IPS-15b (cell line): ENCODE results near the gene CHCHD3.
"Not testable (repeated sequence)": the region's sequence is repeated elsewhere in the genome, so short reads cannot be mapped to it uniquely, and the experiment has no call there.

Source experiments
- H3K27me3 ChIP-seq: one replicate; pipeline ENCODE4 v1.6.1; 2013; ENCODE audit warnings: low read length; ENCODE audit not compliant: control insufficient read depth, insufficient read depth
- H3K36me3 ChIP-seq: one replicate; pipeline ENCODE4 v1.6.1; 2013; ENCODE audit warnings: low read length; ENCODE audit not compliant: control insufficient read depth, insufficient read depth
- H3K4me1 ChIP-seq: one replicate; pipeline ENCODE4 v1.6.1; 2013; ENCODE audit warnings: mild to moderate bottlenecking, low read length; ENCODE audit not compliant: control insufficient read depth, insufficient read depth
- H3K4me3 ChIP-seq: one replicate; pipeline ENCODE4 v1.5.1; 2013; ENCODE audit warnings: low read depth, low read length
- H3K9ac ChIP-seq: one replicate; pipeline ENCODE4 v1.6.1; 2013; ENCODE audit warnings: low read depth, mild to moderate bottlenecking, low read length
- H3K9me3 ChIP-seq: one replicate; pipeline ENCODE4 v1.6.1; 2013; ENCODE audit warnings: mild to moderate bottlenecking, low read length; ENCODE audit not compliant: control insufficient read depth, insufficient read depth

CHCHD3 gene

GRCh38 chr7:132906193-132906835 lies 175.6 kb downstream of the CHCHD3 start:
- no peak overlapping the region for H3K9ac ChIP-seq
- H3K4me3 ChIP-seq = no peak overlapping the region
- no peaks in the 10 kb centered on the region for H3K36me3 ChIP-seq
- H3K9me3 ChIP-seq = no peaks in the 10 kb centered on the region
- H3K4me1 ChIP-seq = peaks cover 3% of the 10 kb centered on the region
- no peaks in the 10 kb centered on the region for H3K27me3 ChIP-seq

- H3K4me1 ChIP-seq, H3K4me3 ChIP-seq, H3K27me3 ChIP-seq, H3K9me3 ChIP-seq, H3K9ac ChIP-seq, H3K36me3 ChIP-seq: not testable (repeated sequence)
These were observed 176.8 kb downstream of the CHCHD3 start for GRCh38 chr7:132905136-132905535.

GRCh38 chr7:132904209-132904608 lies 177.7 kb downstream of the CHCHD3 start:
- Histone ChIP-seq H3K27me3 (no peaks in the 10 kb centered on the region), H3K9ac (no peak overlapping the region), H3K4me1 (peaks cover 3% of the 10 kb centered on the region), H3K4me3 (no peak overlapping the region), H3K9me3 (no peaks in the 10 kb centered on the region), H3K36me3 (no peaks in the 10 kb centered on the region)

GRCh38 chr7:132902294-132902693 lies 179.6 kb downstream of the CHCHD3 start:
- H3K4me3 ChIP-seq, H3K36me3 ChIP-seq, H3K27me3 ChIP-seq, H3K9ac ChIP-seq, H3K4me1 ChIP-seq, H3K9me3 ChIP-seq: not testable (repeated sequence)

- no peaks in the 10 kb centered on the region for H3K4me1 ChIP-seq
- no peaks in the 10 kb centered on the region for H3K27me3 ChIP-seq
- H3K9ac ChIP-seq = no peak overlapping the region
- no peaks in the 10 kb centered on the region for H3K9me3 ChIP-seq
- no peak overlapping the region for H3K4me3 ChIP-seq
- no peaks in the 10 kb centered on the region for H3K36me3 ChIP-seq
These were observed 180.6 kb downstream of the CHCHD3 start for GRCh38 chr7:132901241-132901640.

GRCh38 chr7:132899833-132900232 lies 182.1 kb downstream of the CHCHD3 start:
- no peaks in the 10 kb centered on the region for H3K36me3 ChIP-seq

GRCh38 chr7:132898641-132899175 lies 183.2 kb downstream of the CHCHD3 start:
- not testable (repeated sequence) for H3K4me1 ChIP-seq, H3K27me3 ChIP-seq, H3K9me3 ChIP-seq, H3K36me3 ChIP-seq, H3K9ac ChIP-seq, H3K4me3 ChIP-seq

More at GRCh38 chr7:132899833-132900232, 182.1 kb downstream of the CHCHD3 start:
- Histone ChIP-seq H3K4me3 (no peak overlapping the region), H3K4me1 (no peaks in the 10 kb centered on the region), H3K9me3 (no peaks in the 10 kb centered on the region), H3K27me3 (no peaks in the 10 kb centered on the region), H3K9ac (no peak overlapping the region)

GRCh38 chr7:132897093-132897687 lies 184.7 kb downstream of the CHCHD3 start:
- Histone ChIP-seq H3K4me3 (no peak overlapping the region), H3K36me3 (no peaks in the 10 kb centered on the region), H3K27me3 (no peaks in the 10 kb centered on the region), H3K9ac (no peak overlapping the region), H3K4me1 (no peaks in the 10 kb centered on the region), H3K9me3 (peaks cover 6% of the 10 kb centered on the region)

- Histone ChIP-seq H3K9ac (no peak overlapping the region), H3K36me3 (no peaks in the 10 kb centered on the region), H3K4me1 (no peaks in the 10 kb centered on the region), H3K4me3 (no peak overlapping the region), H3K9me3 (peaks cover 6% of the 10 kb centered on the region), H3K27me3 (no peaks in the 10 kb centered on the region)
These were observed 186.7 kb downstream of the CHCHD3 start for GRCh38 chr7:132895231-132895630.

GRCh38 chr7:132893560-132893959 lies 188.3 kb downstream of the CHCHD3 start:
- Histone ChIP-seq H3K4me1 (no peaks in the 10 kb centered on the region), H3K27me3 (no peaks in the 10 kb centered on the region), H3K9me3 (peaks cover 6% of the 10 kb centered on the region), H3K36me3 (no peaks in the 10 kb centered on the region), H3K4me3 (no peak overlapping the region), H3K9ac (no peak overlapping the region)

- H3K9me3 ChIP-seq, H3K9ac ChIP-seq, H3K4me1 ChIP-seq, H3K27me3 ChIP-seq, H3K4me3 ChIP-seq, H3K36me3 ChIP-seq: not testable (repeated sequence)
These were observed 189.1 kb downstream of the CHCHD3 start for GRCh38 chr7:132892744-132893143.

- no peaks in the 10 kb centered on the region for H3K4me1 ChIP-seq
- no peaks in the 10 kb centered on the region for H3K36me3 ChIP-seq
- H3K9ac ChIP-seq = no peak overlapping the region
- H3K27me3 ChIP-seq = no peaks in the 10 kb centered on the region
- no peak overlapping the region for H3K4me3 ChIP-seq
- peaks cover 6% of the 10 kb centered on the region for H3K9me3 ChIP-seq
These were observed 190.3 kb downstream of the CHCHD3 start for GRCh38 chr7:132891554-132891953.
